Testis (tissue), 3 donors: ENCODE results near the gene ANKS1B. TPM values are rescaled to one million over a fixed set of nuclear protein-coding genes. Genes with fewer than 3 reads are reported as not detected.

Source experiments
- DNase-seq: peaks from one replicate; pipeline ENCODE4 v3.0.0-alpha.2; 2019
- H3K27ac ChIP-seq, 2 donors: fragments of 200-600 bp; sonication (generic); one replicate each; pipeline ENCODE4 v1.5.1; 2019
- H3K27me3 ChIP-seq: fragments of 200-600 bp; sonication (generic); one replicate; pipeline ENCODE4 v1.5.1; 2019
- H3K36me3 ChIP-seq: fragments of 200-600 bp; sonication (generic); one replicate; pipeline ENCODE4 v1.5.1; 2017; ENCODE audit warnings: low read depth; ENCODE audit errors: missing control alignments
- H3K4me1 ChIP-seq: fragments of 200-600 bp; sonication (generic); one replicate; pipeline ENCODE4 v1.5.1; 2019
- H3K4me3 ChIP-seq, 2 donors: fragments of 200-600 bp; sonication (generic); one replicate each; pipeline ENCODE4 v1.5.1; 2017 to 2019
- H3K9me3 ChIP-seq: fragments of 200-600 bp; sonication (generic); one replicate; pipeline ENCODE4 v1.5.1; 2017
- CTCF ChIP-seq, 3 experiments: fragments of 450-650 bp in 2 of 3; fragments of 200-600 bp in 1 of 3; sonication (generic) in 1 of 3; IDR thresholded peaks; one replicate each; pipeline ENCODE4 v1.5.1; 2016 to 2019; ENCODE audit warnings: antibody characterized with exemption in 3 of 3, mild to moderate bottlenecking in 2 of 3, moderate library complexity in 1 of 3
- POLR2A ChIP-seq: fragments of 450-650 bp; IDR thresholded peaks from one replicate; pipeline ENCODE4 v1.6.1; 2017; ENCODE audit warnings: antibody characterized with exemption, mild to moderate bottlenecking, moderate library complexity
- WGBS, 2 donors: methylation state at CpG; one replicate each; pipeline ENCODE4 v1.1.5; 2018; 5-methylcytosine and 5-hydroxymethylcytosine counted together
- intact Hi-C: fragments of 100-400 bp; cut with DNase I; formaldehyde crosslinking; loops from one replicate; pipeline ENCODE4 v1.15.1; 2023; ENCODE audit warnings: low total_unique reads
- polyA plus RNA-seq: library from polyadenylated mRNA; stranded (reverse); fragments of 350-450 nt; fragmentation: Illumina TruSeq; extraction: RNeasy Lipid Tissue Mini Kit (QIAGEN cat#74804); gene quantifications from one replicate; pipeline ENCODE4 v1.2.3, GENCODE V29; 2014; ENCODE audit warnings: low read depth, low replicate concordance; ENCODE audit not compliant: insufficient read depth
- total RNA-seq, 2 donors: library from RNA; depleted of rRNA; stranded (reverse); fragments of >200 nt; gene quantifications; one replicate each; pipeline ENCODE4 v1.2.3, GENCODE V29; 2016

ANKS1B gene
- total and polyA plus RNA-seq, 3 donors from 2014 or later, result 26.8 to 58.2 (median 30.9) TPM

GRCh38 chr12:99002156-99002555, 982.6 kb downstream of the ANKS1B start:
- TF ChIP-seq CTCF (IDR thresholded peaks at IDR 0.05), result no peak
- no peak for TF ChIP-seq POLR2A
- Histone ChIP-seq H3K4me1 (no peaks in the 10 kb centered on the region), H3K27me3 (no peaks in the 10 kb centered on the region), H3K4me3 (no peak overlapping the region), H3K36me3 (no peaks in the 10 kb centered on the region), H3K27ac (no peak overlapping the region), H3K9me3 (no peaks in the 10 kb centered on the region)
- intact Hi-C loops, result no loop called here
- WGBS, 2 donors, result 92% methylated on average over 3 of the region's 3 CpGs
- DNase-seq, result no peak

- Histone ChIP-seq H3K4me1 (no peaks in the 10 kb centered on the region), H3K27me3 (no peaks in the 10 kb centered on the region), H3K36me3 (no peaks in the 10 kb centered on the region), H3K4me3 (no peak overlapping the region), H3K9me3 (no peaks in the 10 kb centered on the region), H3K27ac (no peak overlapping the region)
- no peak for TF ChIP-seq CTCF (IDR thresholded peaks at IDR 0.05)
- 71 to 72% methylated on average over 7 of the region's 7 CpGs for WGBS, 2 donors
- intact Hi-C loops, result no loop called here
- no peak for DNase-seq
Observed at GRCh38 chr12:98999559-98999958, 985.2 kb downstream of the ANKS1B start.

- Histone ChIP-seq H3K4me3 (no peak overlapping the region), H3K9me3 (no peaks in the 10 kb centered on the region), H3K36me3 (no peaks in the 10 kb centered on the region), H3K4me1 (no peaks in the 10 kb centered on the region), H3K27me3 (no peaks in the 10 kb centered on the region), H3K27ac (no peak overlapping the region)
- TF ChIP-seq CTCF (IDR thresholded peaks at IDR 0.05), result peak; percentile 36 to 71 (median 53)
- no peak for TF ChIP-seq POLR2A
- intact Hi-C loops, result no loop called here
- WGBS, 2 donors, result 39 to 46% methylated on average over 6 of the region's 6 CpGs
- DNase-seq, result no peak
Observed at GRCh38 chr12:98998697-98999299, 985.9 kb downstream of the ANKS1B start.

GRCh38 chr12:98997899-98998298, 986.8 kb downstream of the ANKS1B start:
- Histone ChIP-seq H3K9me3 (no peaks in the 10 kb centered on the region), H3K4me1 (no peaks in the 10 kb centered on the region), H3K27me3 (no peaks in the 10 kb centered on the region), H3K27ac (no peak overlapping the region), H3K4me3 (no peak overlapping the region), H3K36me3 (no peaks in the 10 kb centered on the region)
- DNase-seq, result no peak
- no peak for TF ChIP-seq CTCF (IDR thresholded peaks at IDR 0.05)
- no peak for TF ChIP-seq POLR2A
- WGBS, 2 donors, result 56 to 59% methylated on average over 1 of the region's 1 CpG
- intact Hi-C loops, result no loop called here

GRCh38 chr12:98990648-98991047, 994.1 kb downstream of the ANKS1B start:
- no peak for TF ChIP-seq CTCF (IDR thresholded peaks at IDR 0.05)
- no peak for TF ChIP-seq POLR2A
- DNase-seq, result no peak
- intact Hi-C loops, result no loop called here
- no peaks in the 10 kb centered on the region for H3K27me3 ChIP-seq
- no peaks in the 10 kb centered on the region for H3K9me3 ChIP-seq
- no peaks in the 10 kb centered on the region for H3K4me1 ChIP-seq
- H3K36me3 ChIP-seq, result no peaks in the 10 kb centered on the region
- no peak overlapping the region for H3K4me3 ChIP-seq
- H3K27ac ChIP-seq, result no peak overlapping the region
- WGBS, 2 donors, result 89 to 91% methylated on average over 3 of the region's 3 CpGs
